Fibroblast of lung (primary cell): Measurements from ENCODE around the gene TSC22D2. TPM values are rescaled to one million over a fixed set of nuclear protein-coding genes. Genes with fewer than 3 reads are reported as not detected.

Source experiments
- DNase-seq, 2 donors: peaks; one replicate each; pipeline versions ENCODE4 v3.0.0 to v3.0.0-alpha.2; 2010; ENCODE audit warnings: low read depth in 2 of 2
- H2AFZ ChIP-seq: 2 replicates; pipeline ENCODE4 v1.5.1; 2012; ENCODE audit warnings: low read length, control low read depth, inconsistent platforms
- H3K27ac ChIP-seq: 2 replicates; pipeline ENCODE4 v1.5.1; 2011; ENCODE audit warnings: low read length, control low read depth; ENCODE audit not compliant: insufficient read depth
- H3K27me3 ChIP-seq: 2 replicates; pipeline ENCODE4 v1.5.1; 2011; ENCODE audit warnings: mild to moderate bottlenecking, low read length; ENCODE audit not compliant: control insufficient read depth, insufficient read depth
- H3K36me3 ChIP-seq: 2 replicates; pipeline ENCODE4 v1.5.1; 2011; ENCODE audit warnings: low read length; ENCODE audit not compliant: control insufficient read depth, insufficient read depth
- H3K4me1 ChIP-seq: 2 replicates; pipeline ENCODE4 v1.5.1; 2011; ENCODE audit warnings: low read length; ENCODE audit not compliant: control insufficient read depth, insufficient read depth; ENCODE audit errors: extremely low read depth
- H3K4me2 ChIP-seq: 2 replicates; pipeline ENCODE4 v1.5.1; 2011; ENCODE audit warnings: low read length, control low read depth; ENCODE audit not compliant: insufficient read depth; ENCODE audit errors: extremely low read depth
- H3K4me3 ChIP-seq, 4 experiments: fragments of 200-600 bp in 1 of 4; sonication (generic) in 1 of 4; replicated peaks in 1 of 4; 2 replicates each; pipeline ENCODE4 v1.5.1; 2011 to 2016; ENCODE audit warnings: low read length in 4 of 4, low read depth in 3 of 4, mild to moderate bottlenecking in 3 of 4, control low read depth in 2 of 4, inconsistent platforms in 1 of 4, mixed read lengths in 1 of 4; ENCODE audit not compliant: insufficient read depth in 1 of 4; ENCODE audit errors: control extremely low read depth in 1 of 4
- H3K79me2 ChIP-seq: 2 replicates; pipeline ENCODE4 v1.5.1; 2012; ENCODE audit warnings: mild to moderate bottlenecking, low read length, inconsistent platforms; ENCODE audit not compliant: control insufficient read depth, insufficient read depth
- H3K9ac ChIP-seq: 2 replicates; pipeline ENCODE4 v1.5.1; 2011; ENCODE audit warnings: mild to moderate bottlenecking, low read length, control low read depth; ENCODE audit not compliant: insufficient read depth
- H3K9me3 ChIP-seq: 2 replicates; pipeline ENCODE4 v1.5.1; 2012; ENCODE audit warnings: low read depth, low read length; ENCODE audit not compliant: control insufficient read depth, insufficient read depth
- H4K20me1 ChIP-seq: 2 replicates; pipeline ENCODE4 v1.5.1; 2011; ENCODE audit warnings: low read length; ENCODE audit not compliant: control insufficient read depth, insufficient read depth; ENCODE audit errors: extremely low read depth
- EZH2 ChIP-seq: IDR thresholded peaks from 2 replicates; pipeline ENCODE4 v1.5.1; 2012; ENCODE audit warnings: low read length, control low read depth, mild to moderate bottlenecking; ENCODE audit errors: missing control alignments
- polyA plus RNA-seq, 2 donors: library from polyadenylated mRNA; depleted of rRNA in 1 of 2; stranded (reverse) in 1 of 2; unstranded in 1 of 2; fragments of >200 nt; gene quantifications; 2 replicates each; pipeline ENCODE4 v1.2.1, GENCODE V29; 2011 to 2012; ENCODE audit warnings: missing spikeins in 1 of 2
- total RNA-seq: library from RNA; depleted of rRNA; stranded (reverse); fragments of >200 nt; gene quantifications from 2 replicates; pipeline ENCODE4 v1.2.1, GENCODE V29; 2014
- TF ChIP-seq, protein P1 (sequence below), 2 donors: IDR thresholded peaks in 1 of 2; conservative IDR thresholded peaks in 1 of 2; 1 replicate in 1 of 2; 2 replicates in 1 of 2; pipeline ENCODE4 v1.5.1; 2011 to 2012; ENCODE audit warnings: low read length in 2 of 2, control low read depth in 1 of 2, inconsistent platforms in 1 of 2, low read depth in 1 of 2, mild to moderate bottlenecking in 1 of 2

Gene TSC22D2
- total and polyA plus RNA-seq, 2 donors (not counting 1 experiment from before 2014, with no cell fraction given): 23.6 to 29.3 TPM

- TF ChIP-seq EZH2: no peak
- TF ChIP-seq, protein P1, sequence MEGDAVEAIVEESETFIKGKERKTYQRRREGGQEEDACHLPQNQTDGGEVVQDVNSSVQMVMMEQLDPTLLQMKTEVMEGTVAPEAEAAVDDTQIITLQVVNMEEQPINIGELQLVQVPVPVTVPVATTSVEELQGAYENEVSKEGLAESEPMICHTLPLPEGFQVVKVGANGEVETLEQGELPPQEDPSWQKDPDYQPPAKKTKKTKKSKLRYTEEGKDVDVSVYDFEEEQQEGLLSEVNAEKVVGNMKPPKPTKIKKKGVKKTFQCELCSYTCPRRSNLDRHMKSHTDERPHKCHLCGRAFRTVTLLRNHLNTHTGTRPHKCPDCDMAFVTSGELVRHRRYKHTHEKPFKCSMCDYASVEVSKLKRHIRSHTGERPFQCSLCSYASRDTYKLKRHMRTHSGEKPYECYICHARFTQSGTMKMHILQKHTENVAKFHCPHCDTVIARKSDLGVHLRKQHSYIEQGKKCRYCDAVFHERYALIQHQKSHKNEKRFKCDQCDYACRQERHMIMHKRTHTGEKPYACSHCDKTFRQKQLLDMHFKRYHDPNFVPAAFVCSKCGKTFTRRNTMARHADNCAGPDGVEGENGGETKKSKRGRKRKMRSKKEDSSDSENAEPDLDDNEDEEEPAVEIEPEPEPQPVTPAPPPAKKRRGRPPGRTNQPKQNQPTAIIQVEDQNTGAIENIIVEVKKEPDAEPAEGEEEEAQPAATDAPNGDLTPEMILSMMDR (conservative IDR thresholded peaks at IDR 0.05 in 1 of 2, IDR thresholded peaks at IDR 0.05 in 1 of 2; ENCODE audit: low read depth in 1 of 2, low read length in 2 of 2): no peak
- Histone ChIP-seq H4K20me1 (no peaks in the 10 kb centered on the region), H3K4me2 (no peak overlapping the region), H3K4me1 (peaks cover 3% of the 10 kb centered on the region), H3K27ac (no peak overlapping the region), H3K79me2 (peaks cover 7% of the 10 kb centered on the region), H2AFZ (no peak overlapping the region), H3K36me3 (no peaks in the 10 kb centered on the region), H3K4me3 (no peak overlapping the region), H3K9me3 (no peaks in the 10 kb centered on the region), H3K27me3 (no peaks in the 10 kb centered on the region), H3K9ac (no peak overlapping the region)
- no peak for DNase-seq
These were observed 5.9 kb upstream of the TSC22D2 start for GRCh38 chr3:150402217-150402616.

DNA sequence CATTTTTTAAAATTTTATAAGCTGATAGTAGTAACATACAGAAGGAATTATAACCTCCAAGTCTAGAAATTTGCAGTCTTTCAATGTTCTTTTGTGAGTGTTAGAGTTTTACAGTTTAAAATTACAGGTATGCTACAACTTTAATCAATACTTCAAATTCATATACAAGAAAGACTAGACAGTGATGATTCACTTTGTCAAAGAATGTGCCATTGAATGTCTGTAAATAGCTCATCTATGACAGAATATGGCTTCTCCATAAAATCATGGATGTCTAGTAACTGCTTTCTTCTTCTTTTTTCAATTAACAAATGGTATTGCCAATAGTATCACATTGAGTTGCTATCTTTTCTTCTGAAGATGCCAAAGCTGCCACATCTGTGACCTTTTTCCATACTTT lies 4.1 kb upstream of the TSC22D2 start:
- no peaks in the 10 kb centered on the region for H4K20me1 ChIP-seq
- H2AFZ ChIP-seq: no peak overlapping the region
- H3K9me3 ChIP-seq: no peaks in the 10 kb centered on the region
- no peaks in the 10 kb centered on the region for H3K36me3 ChIP-seq
- no peak for TF ChIP-seq EZH2
- TF ChIP-seq, protein P1 (conservative IDR thresholded peaks at IDR 0.05 in 1 of 2, IDR thresholded peaks at IDR 0.05 in 1 of 2; ENCODE audit: low read depth in 1 of 2, low read length in 2 of 2): no peak
- no peak overlapping the region for H3K9ac ChIP-seq
- H3K4me1 ChIP-seq: peaks cover 3% of the 10 kb centered on the region
- peaks cover 10% of the 10 kb centered on the region for H3K79me2 ChIP-seq
- H3K4me2 ChIP-seq: no peak overlapping the region
- H3K4me3 ChIP-seq: no peak overlapping the region
- no peak overlapping the region for H3K27ac ChIP-seq
- no peaks in the 10 kb centered on the region for H3K27me3 ChIP-seq
- DNase-seq: no peak

- TF ChIP-seq, protein P1 (conservative IDR thresholded peaks at IDR 0.05 in 1 of 2, IDR thresholded peaks at IDR 0.05 in 1 of 2; ENCODE audit: low read depth in 1 of 2, low read length in 2 of 2): no peak
- TF ChIP-seq EZH2: no peak
- Histone ChIP-seq H2AFZ (peak overlapping the region; percentile 5), H3K4me2 (peak overlapping the region; percentile 82), H4K20me1 (peaks cover 4% of the 10 kb centered on the region), H3K36me3 (peaks cover 4% of the 10 kb centered on the region), H3K9ac (peak overlapping the region; percentile 69), H3K79me2 (peaks cover 42% of the 10 kb centered on the region), H3K4me1 (peaks cover 3% of the 10 kb centered on the region), H3K27me3 (no peaks in the 10 kb centered on the region), H3K4me3 (peak overlapping the region; percentile 59 to 93 (median 75)), H3K9me3 (no peaks in the 10 kb centered on the region), H3K27ac (peak overlapping the region; percentile 96)
- DNase-seq: peak; percentile 79 to 83
These were observed 869 bp upstream of the TSC22D2 start for GRCh38 chr3:150407051-150407807.
